ENCODE data around the gene WWOX. TPM values are rescaled to one million over a fixed set of nuclear protein-coding genes. Genes with fewer than 3 reads are reported as not detected.

WWOX gene
- total RNA-seq, 1 experiment from 2014 or later = 15.6 TPM

DNA sequence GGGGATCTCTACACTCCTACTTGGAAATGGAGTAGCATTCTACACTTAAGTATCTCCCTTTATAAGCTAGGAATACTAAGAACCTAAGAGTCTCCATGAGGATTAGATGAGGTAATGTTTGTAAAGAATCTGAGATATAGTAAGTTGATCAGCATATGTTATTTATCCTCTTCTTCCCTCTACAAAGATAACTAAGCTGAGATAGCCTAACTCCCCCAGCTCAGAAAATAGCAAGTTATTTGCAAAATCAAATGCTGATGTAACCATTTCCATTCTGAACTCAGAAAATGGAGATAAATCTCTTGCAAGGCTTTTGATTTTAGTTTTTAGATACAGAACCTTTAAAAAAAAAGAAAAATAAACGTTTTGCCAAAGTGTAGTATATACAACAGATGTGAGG lies 975.1 kb downstream of the WWOX start:
- no peak overlapping the region; a peak in 1 of 7 replicates for H3K27ac Mint-ChIP-seq
- H2BK15ac ChIP-seq (ENCODE audit: low read depth, low read length) = no peak overlapping the region

More for the DNA sequence above, 975.1 kb downstream of the WWOX start:
- Histone ChIP-seq H3T11ph (ENCODE audit: low read length) (no peak overlapping the region), H3K79me2 (ENCODE audit: insufficient read depth, low read length) (no peaks in the 10 kb centered on the region), H2AK5ac (ENCODE audit: insufficient read length, low read length) (no peak overlapping the region), H3K4me1 (ENCODE audit: insufficient read depth, low read length) (no peaks in the 10 kb centered on the region; the same call in 1 of the 2 replicates), H4K5ac (ENCODE audit: insufficient read length, low read depth, low read length) (no peak overlapping the region), H3K27ac (ENCODE audit: insufficient read length, low read depth, low read length) (no peak overlapping the region), H3K56ac (ENCODE audit: insufficient read length, low read depth, low read length) (no peak overlapping the region), H3K27me3 (ENCODE audit: insufficient read depth, low read length) (no peaks in the 10 kb centered on the region), H3K4ac (ENCODE audit: low read depth, low read length) (no peak overlapping the region), H4K8ac (replicated peaks; ENCODE audit: insufficient read length, low read depth, low read length) (no peak overlapping the region), H3K79me1 (ENCODE audit: insufficient read depth, low read depth, low read length, poor library complexity, severe bottlenecking) (no peaks in the 10 kb centered on the region), H2AFZ (ENCODE audit: low read length) (no peak overlapping the region), H3K9ac (ENCODE audit: extremely low read depth, insufficient read length, low read length) (no peak overlapping the region), H3K23ac (ENCODE audit: insufficient read length, low read depth, low read length) (no peak overlapping the region), H4K91ac (ENCODE audit: insufficient read length, low read depth, low read length) (no peak overlapping the region), H3K18ac (ENCODE audit: insufficient read length, low read depth, low read length) (no peak overlapping the region), H2BK5ac (ENCODE audit: insufficient read length, low read length) (no peak overlapping the region), H3K4me2 (ENCODE audit: insufficient read depth, insufficient read length, low read length) (no peak overlapping the region), H4K20me1 (ENCODE audit: control insufficient read depth, insufficient read depth, insufficient read length) (no peaks in the 10 kb centered on the region), H2BK120ac (ENCODE audit: low read depth, low read length, poor library complexity, severe bottlenecking) (no peak overlapping the region), H3K23me2 (ENCODE audit: insufficient read length, low read depth, low read length, poor library complexity, severe bottlenecking) (no peaks in the 10 kb centered on the region), H2BK12ac (ENCODE audit: insufficient read length, low read depth, low read length) (no peak overlapping the region), H2BK20ac (ENCODE audit: low read depth, low read length, poor library complexity, severe bottlenecking) (no peak overlapping the region), H3K14ac (ENCODE audit: insufficient read depth, low read length) (no peak overlapping the region), H3K9me3 (ENCODE audit: control insufficient read depth, low read depth, low read length) (no peaks in the 10 kb centered on the region)
- H3K4me1 Mint-ChIP-seq = peaks cover 25 to 27% of the 10 kb centered on the region in 2 experiments
- no CpG with 5 or more reads among the region's 1 CpG for WGBS (ENCODE audit: extremely low coverage, insufficient read length, low lambda C conversion rate)
- DNase-seq = no peak
- no peaks in the 10 kb centered on the region for H3K27me3 Mint-ChIP-seq (ENCODE audit: low read depth)
- H3K4me3 Mint-ChIP-seq = no peak overlapping the region
- H3K36me3 Mint-ChIP-seq (ENCODE audit: insufficient read depth in 1 of 3, low read depth in 3 of 3) = no peaks in the 10 kb centered on the region; a peak in 1 of 7 replicates
- TF ChIP-seq, protein P1, sequence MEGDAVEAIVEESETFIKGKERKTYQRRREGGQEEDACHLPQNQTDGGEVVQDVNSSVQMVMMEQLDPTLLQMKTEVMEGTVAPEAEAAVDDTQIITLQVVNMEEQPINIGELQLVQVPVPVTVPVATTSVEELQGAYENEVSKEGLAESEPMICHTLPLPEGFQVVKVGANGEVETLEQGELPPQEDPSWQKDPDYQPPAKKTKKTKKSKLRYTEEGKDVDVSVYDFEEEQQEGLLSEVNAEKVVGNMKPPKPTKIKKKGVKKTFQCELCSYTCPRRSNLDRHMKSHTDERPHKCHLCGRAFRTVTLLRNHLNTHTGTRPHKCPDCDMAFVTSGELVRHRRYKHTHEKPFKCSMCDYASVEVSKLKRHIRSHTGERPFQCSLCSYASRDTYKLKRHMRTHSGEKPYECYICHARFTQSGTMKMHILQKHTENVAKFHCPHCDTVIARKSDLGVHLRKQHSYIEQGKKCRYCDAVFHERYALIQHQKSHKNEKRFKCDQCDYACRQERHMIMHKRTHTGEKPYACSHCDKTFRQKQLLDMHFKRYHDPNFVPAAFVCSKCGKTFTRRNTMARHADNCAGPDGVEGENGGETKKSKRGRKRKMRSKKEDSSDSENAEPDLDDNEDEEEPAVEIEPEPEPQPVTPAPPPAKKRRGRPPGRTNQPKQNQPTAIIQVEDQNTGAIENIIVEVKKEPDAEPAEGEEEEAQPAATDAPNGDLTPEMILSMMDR (conservative IDR thresholded peaks at IDR 0.05) = no peak
- no peaks in the 10 kb centered on the region for H3K9me3 Mint-ChIP-seq
